ENCODE results near the gene SMYD4. TPM values are rescaled to one million over a fixed set of nuclear protein-coding genes. Genes with fewer than 3 reads are reported as not detected.
"Not testable (repeated sequence)": the region's sequence is repeated elsewhere in the genome, so short reads cannot be mapped to it uniquely, and the experiment has no call there.

SMYD4 gene
- total RNA-seq, 4 donors from 2014 or later, result 15.1 to 18.1 (median 16.7) TPM

DNA sequence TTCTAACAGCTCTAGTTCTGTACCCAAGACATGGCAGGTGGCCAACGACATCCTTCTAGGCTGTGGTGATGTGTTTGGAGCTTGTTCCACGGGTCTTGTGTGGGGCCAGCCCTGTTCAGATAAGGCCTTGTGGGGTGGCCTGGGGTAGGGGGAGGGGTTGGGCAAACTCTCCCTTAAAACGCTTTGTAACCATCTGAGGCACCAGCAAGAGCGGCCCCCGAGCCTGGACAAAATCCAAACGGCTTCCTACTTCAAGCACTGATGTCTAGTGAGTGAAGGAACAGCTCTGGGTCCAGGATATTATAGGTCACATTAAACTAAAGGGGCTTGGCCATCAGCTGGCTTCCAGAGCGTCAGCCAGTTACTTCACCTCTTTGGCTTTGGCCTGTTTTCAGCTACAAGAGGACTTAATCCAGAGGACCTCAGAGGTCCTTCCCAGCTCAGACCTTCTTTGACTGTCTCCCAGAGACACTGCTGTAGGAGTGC is 56.0 kb downstream of the SMYD4 start:
- peak; percentile 43 to 51 for TF ChIP-seq POLR2A (IDR thresholded peaks at IDR 0.05)
- TF ChIP-seq, protein P1, sequence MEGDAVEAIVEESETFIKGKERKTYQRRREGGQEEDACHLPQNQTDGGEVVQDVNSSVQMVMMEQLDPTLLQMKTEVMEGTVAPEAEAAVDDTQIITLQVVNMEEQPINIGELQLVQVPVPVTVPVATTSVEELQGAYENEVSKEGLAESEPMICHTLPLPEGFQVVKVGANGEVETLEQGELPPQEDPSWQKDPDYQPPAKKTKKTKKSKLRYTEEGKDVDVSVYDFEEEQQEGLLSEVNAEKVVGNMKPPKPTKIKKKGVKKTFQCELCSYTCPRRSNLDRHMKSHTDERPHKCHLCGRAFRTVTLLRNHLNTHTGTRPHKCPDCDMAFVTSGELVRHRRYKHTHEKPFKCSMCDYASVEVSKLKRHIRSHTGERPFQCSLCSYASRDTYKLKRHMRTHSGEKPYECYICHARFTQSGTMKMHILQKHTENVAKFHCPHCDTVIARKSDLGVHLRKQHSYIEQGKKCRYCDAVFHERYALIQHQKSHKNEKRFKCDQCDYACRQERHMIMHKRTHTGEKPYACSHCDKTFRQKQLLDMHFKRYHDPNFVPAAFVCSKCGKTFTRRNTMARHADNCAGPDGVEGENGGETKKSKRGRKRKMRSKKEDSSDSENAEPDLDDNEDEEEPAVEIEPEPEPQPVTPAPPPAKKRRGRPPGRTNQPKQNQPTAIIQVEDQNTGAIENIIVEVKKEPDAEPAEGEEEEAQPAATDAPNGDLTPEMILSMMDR (IDR thresholded peaks at IDR 0.05 in 4 of 5, conservative IDR thresholded peaks at IDR 0.05 in 1 of 5), result no peak
- DNase-seq, result peak in 1 of 2 donors; percentile 66
- H3K36me3 ChIP-seq, result peaks cover 0 to 64% of the 10 kb centered on the region in 2 donors

DNA sequence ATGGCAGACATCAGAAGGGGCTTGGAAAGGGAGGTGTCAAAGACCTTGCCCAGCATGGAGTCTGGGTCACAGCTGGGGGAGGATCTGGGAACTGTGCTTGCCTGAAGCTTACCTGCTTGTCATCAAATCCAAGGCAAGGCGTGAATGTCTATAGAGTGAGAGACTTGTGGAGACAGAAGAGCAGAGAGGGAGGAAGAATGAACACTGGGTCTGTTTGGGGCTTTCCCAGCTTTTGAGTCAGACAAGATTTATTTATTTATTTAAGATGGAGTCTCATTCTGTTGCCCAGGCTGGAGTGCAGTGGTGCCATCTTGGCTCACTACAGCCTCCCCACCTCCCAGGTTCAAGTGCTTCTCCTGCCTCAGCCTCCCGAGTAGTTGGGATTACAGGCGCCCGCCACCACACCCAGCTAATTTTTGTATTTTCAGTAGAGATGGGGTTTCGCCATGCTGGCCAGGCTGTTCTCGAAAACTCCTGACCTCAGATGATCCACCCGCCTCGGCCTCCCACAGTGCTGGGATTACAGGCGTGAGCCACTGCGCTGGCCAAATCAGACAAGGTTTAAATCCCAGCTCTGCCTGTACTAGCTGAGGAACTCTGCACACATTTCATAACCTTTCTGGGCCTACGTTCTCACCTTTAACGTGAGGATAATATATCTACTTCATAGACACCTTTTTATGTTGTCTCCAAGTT is 56.6 kb downstream of the SMYD4 start:
- H3K27me3 ChIP-seq; intact Hi-C loops (cut with DNase I; ENCODE audit: low total_unique reads); H3K9me3 ChIP-seq; H3K4me3 ChIP-seq: not testable (repeated sequence)
- Histone ChIP-seq H3K27ac (peak overlapping the region; percentile 97 to 100 (median 98)), H3K4me1 (peaks cover 33 to 52% of the 10 kb centered on the region in 2 donors), H3K36me3 (peaks cover 0 to 58% of the 10 kb centered on the region in 2 donors)
- ATAC-seq (peak; percentile 57 to 58), DNase-seq (peak in 1 of 2 donors; percentile 79)
- in situ Hi-C loops (cut with MboI; ENCODE audit: low sequenced_read_pairs in 4 of 4), result loop anchor here in 1 of 4 donors (10.0 kb wide), 1 partner anchor 48 kb away; the partner anchor contains the start of gene WDR81

More for the DNA sequence above, 56.0 kb downstream of the SMYD4 start:
- H3K4me1 ChIP-seq, result peaks cover 33 to 54% of the 10 kb centered on the region in 2 donors
- no peaks in the 10 kb centered on the region for H3K27me3 ChIP-seq
- intact Hi-C loops (cut with DNase I; ENCODE audit: low total_unique reads) (no loop called here), in situ Hi-C loops (cut with MboI; ENCODE audit: low sequenced_read_pairs in 4 of 4) (loop anchor here in 1 of 4 donors (10.0 kb wide), 1 partner anchor 49 kb away; the partner anchor contains the start of gene WDR81)
- H3K4me3 ChIP-seq, result no peak overlapping the region
- ATAC-seq, result peak; percentile 28 to 57
- H3K9me3 ChIP-seq, result no peaks in the 10 kb centered on the region
- H3K27ac ChIP-seq, result peak overlapping the region; percentile 97 to 100 (median 98)

DNA sequence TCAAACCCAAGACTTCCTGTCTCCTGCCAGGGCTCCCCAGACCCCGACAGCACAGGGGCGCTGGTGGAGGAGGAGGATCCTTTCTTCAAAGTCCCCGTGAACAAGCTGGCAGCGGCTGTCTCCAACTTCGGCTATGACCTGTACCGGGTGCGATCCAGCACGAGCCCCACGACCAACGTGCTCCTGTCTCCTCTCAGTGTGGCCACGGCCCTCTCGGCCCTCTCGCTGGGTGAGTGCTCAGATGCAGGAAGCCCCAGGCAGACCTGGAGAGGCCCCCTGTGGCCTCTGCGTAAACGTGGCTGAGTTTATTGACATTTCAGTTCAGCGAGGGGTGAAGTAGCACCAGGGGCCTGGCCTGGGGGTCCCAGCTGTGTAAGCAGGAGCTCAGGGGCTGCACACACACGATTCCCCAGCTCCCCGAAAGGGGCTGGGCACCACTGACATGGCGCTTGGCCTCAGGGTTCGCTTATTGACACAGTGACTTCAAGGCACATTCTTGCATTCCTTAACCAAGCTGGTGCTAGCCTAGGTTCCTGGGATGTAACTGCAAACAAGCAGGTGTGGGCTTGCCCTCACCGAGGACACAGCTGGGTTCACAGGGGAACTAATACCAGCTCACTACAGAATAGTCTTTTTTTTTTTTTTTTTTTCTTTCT is 59.8 kb downstream of the SMYD4 start:
- Histone ChIP-seq H3K27me3 (no peaks in the 10 kb centered on the region), H3K9me3 (no peaks in the 10 kb centered on the region), H3K4me1 (peaks cover 51 to 61% of the 10 kb centered on the region in 2 donors), H3K36me3 (peaks cover 0 to 33% of the 10 kb centered on the region in 2 donors), H3K4me3 (no peak overlapping the region), H3K27ac (peak overlapping the region; percentile 97 to 100 (median 98))
- TF ChIP-seq, protein P1 (IDR thresholded peaks at IDR 0.05 in 4 of 5, conservative IDR thresholded peaks at IDR 0.05 in 1 of 5), result no peak
- TF ChIP-seq POLR2A (IDR thresholded peaks at IDR 0.05), result no peak
- DNase-seq (no peak), ATAC-seq (no peak)
- in situ Hi-C loops (cut with MboI; ENCODE audit: low sequenced_read_pairs in 4 of 4), result loop anchor here in 1 of 4 donors (10.0 kb wide), 1 partner anchor 45 kb away; the partner anchor contains the start of gene WDR81
- intact Hi-C loops (cut with DNase I; ENCODE audit: low total_unique reads), result no loop called here

DNA sequence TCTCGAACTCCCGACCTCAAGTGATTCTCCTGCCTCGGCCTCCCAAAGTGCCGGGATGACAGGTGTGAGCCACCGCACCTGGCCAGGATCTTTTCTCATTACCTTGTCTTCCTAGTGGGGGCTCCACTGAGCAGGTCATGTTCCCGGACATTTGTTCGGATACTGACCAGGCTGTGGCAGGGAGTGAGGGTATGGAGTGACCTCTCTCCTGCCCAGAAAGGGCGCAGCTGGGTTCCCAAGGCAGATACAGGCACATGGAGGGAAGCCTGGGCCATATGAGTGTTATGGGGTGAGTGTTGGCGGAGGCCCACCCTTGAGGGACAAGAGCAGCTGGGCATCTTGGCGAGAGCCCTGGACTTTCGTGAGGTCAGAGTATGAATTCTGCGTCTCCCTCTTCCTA is 62.3 kb downstream of the SMYD4 start:
- peak overlapping the region; percentile 97 to 100 (median 98) for H3K27ac ChIP-seq
- ATAC-seq (peak; percentile 4 to 40), DNase-seq (peak in 1 of 2 donors; percentile 83)
- peaks cover 0 to 25% of the 10 kb centered on the region in 2 donors for H3K36me3 ChIP-seq
- intact Hi-C loops (cut with DNase I; ENCODE audit: low total_unique reads) (no loop called here), in situ Hi-C loops (cut with MboI; ENCODE audit: low sequenced_read_pairs in 4 of 4) (no loop called here)
- peaks cover 47 to 53% of the 10 kb centered on the region in 2 donors for H3K4me1 ChIP-seq
- H3K4me3 ChIP-seq, result no peak overlapping the region
- TF ChIP-seq POLR2A (IDR thresholded peaks at IDR 0.05), result no peak
- TF ChIP-seq, protein P1 (IDR thresholded peaks at IDR 0.05 in 4 of 5, conservative IDR thresholded peaks at IDR 0.05 in 1 of 5), result peak in 3 of 5 experiments; percentile 35 to 41 (median 38)
- H3K9me3 ChIP-seq, result no peaks in the 10 kb centered on the region
- no peaks in the 10 kb centered on the region for H3K27me3 ChIP-seq
